ENCODE data around the gene PGM5. TPM values are rescaled to one million over a fixed set of nuclear protein-coding genes. Genes with fewer than 3 reads are reported as not detected.

Gene PGM5
- total and polyA plus RNA-seq, 2 experiments from 2014 or later: 0.11 to 0.46 TPM

DNA sequence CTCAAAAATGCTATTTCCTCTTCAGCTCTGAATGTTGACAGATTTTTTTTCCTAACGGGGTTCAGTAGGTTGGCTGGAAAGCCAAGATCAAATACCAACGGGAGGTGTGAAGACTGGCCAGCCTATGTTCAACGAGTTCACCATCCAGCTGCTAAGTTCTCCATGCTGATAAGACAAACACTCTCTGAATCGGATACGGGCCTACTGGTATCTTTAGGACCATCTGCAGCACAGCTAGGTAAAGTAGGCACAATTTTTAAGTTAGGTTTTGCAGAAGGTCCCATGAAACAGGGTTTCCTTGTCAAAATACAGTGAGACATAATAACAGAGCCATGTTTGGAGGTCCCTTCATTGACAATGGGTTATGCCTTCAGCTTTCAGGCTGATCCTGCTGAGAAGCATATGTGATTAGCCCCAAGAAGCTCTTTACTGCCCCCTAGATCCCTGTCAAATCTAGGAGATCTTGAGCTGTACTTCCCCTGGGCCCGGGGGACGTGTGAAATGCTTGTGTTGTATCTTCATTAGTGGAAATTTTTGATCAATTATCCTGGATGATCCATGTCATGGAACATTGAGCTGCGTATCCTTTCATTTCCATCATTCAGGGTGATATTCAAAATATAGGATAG is 60.6 kb downstream of the PGM5 start:
- Histone ChIP-seq H3F3A (ENCODE audit: insufficient read depth) (no peaks in the 10 kb centered on the region), H3K9me2 (ENCODE audit: insufficient read depth) (no peaks in the 10 kb centered on the region), H3K4me3 (no peak overlapping the region), H3K9me3 (ENCODE audit: low read depth) (no peaks in the 10 kb centered on the region), H3K4me1 (ENCODE audit: insufficient read depth) (no peaks in the 10 kb centered on the region), H3K9ac (no peak overlapping the region), H3K79me2 (ENCODE audit: insufficient read depth) (no peaks in the 10 kb centered on the region), H3K27me3 (replicated peaks; ENCODE audit: insufficient read depth) (no peaks in the 10 kb centered on the region), H3K36me3 (ENCODE audit: low read depth) (no peaks in the 10 kb centered on the region), H4K20me1 (ENCODE audit: insufficient read depth) (no peaks in the 10 kb centered on the region), H3K4me2 (ENCODE audit: unreplicated experiment) (no peak overlapping the region), H3K27ac (no peak overlapping the region), H2AFZ (no peak overlapping the region)
- in situ Hi-C loops (cut with MboI): no loop called here
- TF ChIP-seq EZH2phosphoT487 (IDR thresholded peaks at IDR 0.05; ENCODE audit: insufficient read depth, low read depth): no peak
- WGBS, 2 experiments (ENCODE audit: low coverage in 1 of 2, low lambda C conversion rate in 2 of 2, missing lambda C conversion rate in 2 of 2): 54 to 61% methylated on average over 8 of the region's 8 CpGs
- peak; percentile 3 for DNase-seq

DNA sequence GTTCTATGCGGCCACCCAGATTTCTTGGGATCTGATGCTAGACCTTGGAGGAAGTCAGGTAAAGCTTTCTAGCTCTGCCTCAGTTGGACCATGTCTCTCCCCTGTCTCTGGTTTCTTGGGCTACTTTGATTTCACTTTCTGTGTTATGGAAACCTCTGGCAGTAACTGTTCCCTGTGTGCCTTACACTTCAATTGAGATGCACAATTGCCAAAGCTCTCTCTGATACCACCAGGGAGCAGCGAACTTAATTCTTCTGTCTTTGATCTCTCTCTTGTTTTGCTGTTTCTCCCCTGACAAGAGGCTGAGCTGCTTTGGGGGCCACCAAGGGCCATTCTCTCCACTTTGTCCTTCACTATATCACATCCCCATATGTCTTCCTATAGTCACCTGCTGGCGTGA is 61.4 kb downstream of the PGM5 start:
- Histone ChIP-seq H3K27ac (no peak overlapping the region), H3K4me1 (ENCODE audit: insufficient read depth) (no peaks in the 10 kb centered on the region), H3F3A (ENCODE audit: insufficient read depth) (no peaks in the 10 kb centered on the region), H2AFZ (no peak overlapping the region), H3K79me2 (ENCODE audit: insufficient read depth) (no peaks in the 10 kb centered on the region), H3K27me3 (replicated peaks; ENCODE audit: insufficient read depth) (no peaks in the 10 kb centered on the region), H3K36me3 (ENCODE audit: low read depth) (no peaks in the 10 kb centered on the region), H4K20me1 (ENCODE audit: insufficient read depth) (no peaks in the 10 kb centered on the region), H3K4me3 (no peak overlapping the region), H3K9me2 (ENCODE audit: insufficient read depth) (no peaks in the 10 kb centered on the region), H3K9ac (no peak overlapping the region), H3K4me2 (ENCODE audit: unreplicated experiment) (no peak overlapping the region), H3K9me3 (ENCODE audit: low read depth) (no peaks in the 10 kb centered on the region)
- no peak for TF ChIP-seq EZH2phosphoT487 (IDR thresholded peaks at IDR 0.05; ENCODE audit: insufficient read depth, low read depth)
- no peak for TF ChIP-seq EZH2 (IDR thresholded peaks at IDR 0.05; ENCODE audit: insufficient read depth, poor library complexity, severe bottlenecking)
- in situ Hi-C loops (cut with MboI): no loop called here
- no peak for DNase-seq
- WGBS, 2 experiments (ENCODE audit: low coverage in 1 of 2, low lambda C conversion rate in 2 of 2, missing lambda C conversion rate in 2 of 2): 63 to 68% methylated on average over 3 of the region's 3 CpGs

DNA sequence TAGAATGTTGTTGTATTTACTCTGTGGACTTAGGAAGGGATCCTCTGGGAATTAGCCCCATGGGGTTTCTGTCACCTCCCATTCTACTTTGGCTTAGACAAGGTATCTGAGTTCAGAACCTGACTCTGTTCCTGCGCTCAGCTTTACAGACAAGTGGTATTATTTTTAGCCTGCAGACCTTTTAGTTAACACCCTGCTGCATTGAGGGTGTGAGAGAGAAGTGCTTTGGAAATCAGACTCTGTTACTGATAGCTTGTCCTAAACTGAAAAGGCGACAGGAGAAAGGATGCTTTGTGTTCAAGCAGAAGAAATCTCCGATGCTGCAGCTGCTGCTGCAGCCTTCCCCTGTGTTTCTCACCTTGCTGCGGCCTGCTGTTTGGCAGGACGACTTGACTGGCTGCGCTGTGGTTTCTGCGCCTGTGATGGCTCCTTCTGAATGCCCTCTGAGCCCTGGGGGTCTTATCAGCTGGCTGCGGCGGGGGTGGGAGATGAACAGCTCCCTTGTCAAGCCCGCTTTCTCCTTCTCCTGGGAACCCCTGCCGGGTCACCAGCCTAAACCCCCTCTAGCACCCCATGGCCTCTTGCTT is 61.9 kb downstream of the PGM5 start:
- H2AFZ ChIP-seq: no peak overlapping the region
- H3K9ac ChIP-seq: no peak overlapping the region
- no peaks in the 10 kb centered on the region for H3K27me3 ChIP-seq (replicated peaks; ENCODE audit: insufficient read depth)

DNA sequence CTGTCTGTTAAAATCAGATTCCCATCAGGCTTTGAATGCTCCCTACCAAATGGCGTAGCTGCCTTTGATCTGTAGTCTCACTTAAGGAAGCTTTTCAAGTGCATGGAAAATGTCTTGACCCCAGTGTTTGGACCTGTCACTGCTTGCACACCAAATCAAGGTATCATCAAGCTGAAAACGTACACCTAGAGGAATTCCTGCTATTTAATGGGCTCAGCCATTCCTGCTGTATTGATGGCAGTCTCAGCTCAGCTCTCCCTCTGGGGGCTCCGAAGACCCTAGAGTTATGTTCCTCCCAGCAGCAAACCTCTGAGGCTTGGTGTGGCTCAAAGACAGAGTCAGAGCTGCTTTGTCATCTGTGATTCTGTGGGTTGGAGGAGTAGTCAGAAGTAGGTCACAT is 63.5 kb downstream of the PGM5 start:
- in situ Hi-C loops (cut with MboI): no loop called here
- H4K20me1 ChIP-seq (ENCODE audit: insufficient read depth): no peaks in the 10 kb centered on the region
- WGBS, 2 experiments (ENCODE audit: low coverage in 1 of 2, low lambda C conversion rate in 2 of 2, missing lambda C conversion rate in 2 of 2): 39 to 40% methylated on average over 3 of the region's 3 CpGs

More for the DNA sequence above, 61.9 kb downstream of the PGM5 start:
- no peak for DNase-seq
- Histone ChIP-seq H3K27ac (no peak overlapping the region), H3K79me2 (ENCODE audit: insufficient read depth) (no peaks in the 10 kb centered on the region), H3K9me2 (ENCODE audit: insufficient read depth) (no peaks in the 10 kb centered on the region), H3K4me2 (ENCODE audit: unreplicated experiment) (no peak overlapping the region), H3K36me3 (ENCODE audit: low read depth) (no peaks in the 10 kb centered on the region), H4K20me1 (ENCODE audit: insufficient read depth) (no peaks in the 10 kb centered on the region), H3K4me3 (no peak overlapping the region), H3K4me1 (ENCODE audit: insufficient read depth) (no peaks in the 10 kb centered on the region), H3K9me3 (ENCODE audit: low read depth) (no peaks in the 10 kb centered on the region), H3F3A (ENCODE audit: insufficient read depth) (no peaks in the 10 kb centered on the region)
- TF ChIP-seq EZH2phosphoT487 (IDR thresholded peaks at IDR 0.05; ENCODE audit: insufficient read depth, low read depth) (no peak), EZH2 (IDR thresholded peaks at IDR 0.05; ENCODE audit: insufficient read depth, poor library complexity, severe bottlenecking) (no peak)
- in situ Hi-C loops (cut with MboI): no loop called here
- WGBS, 2 experiments (ENCODE audit: low coverage in 1 of 2, low lambda C conversion rate in 2 of 2, missing lambda C conversion rate in 2 of 2): 39 to 41% methylated on average over 9 to 11 of the region's 11 CpGs

More for the DNA sequence above, 63.5 kb downstream of the PGM5 start:
- Histone ChIP-seq H3K4me1 (ENCODE audit: insufficient read depth) (no peaks in the 10 kb centered on the region), H3K79me2 (ENCODE audit: insufficient read depth) (no peaks in the 10 kb centered on the region), H3K9me3 (ENCODE audit: low read depth) (no peaks in the 10 kb centered on the region), H3K4me3 (no peak overlapping the region), H3K4me2 (ENCODE audit: unreplicated experiment) (no peak overlapping the region), H3K27ac (no peak overlapping the region), H3K36me3 (ENCODE audit: low read depth) (no peaks in the 10 kb centered on the region), H3K9ac (no peak overlapping the region), H3F3A (ENCODE audit: insufficient read depth) (no peaks in the 10 kb centered on the region), H3K9me2 (ENCODE audit: insufficient read depth) (no peaks in the 10 kb centered on the region), H2AFZ (no peak overlapping the region), H3K27me3 (replicated peaks; ENCODE audit: insufficient read depth) (no peaks in the 10 kb centered on the region)
- no peak for TF ChIP-seq EZH2phosphoT487 (IDR thresholded peaks at IDR 0.05; ENCODE audit: insufficient read depth, low read depth)
- TF ChIP-seq EZH2 (IDR thresholded peaks at IDR 0.05; ENCODE audit: insufficient read depth, poor library complexity, severe bottlenecking): no peak
- DNase-seq: no peak
